ENCODE results near the gene ZFP36L2.
"Not testable (repeated sequence)": the region's sequence is repeated elsewhere in the genome, so short reads cannot be mapped to it uniquely, and the experiment has no call there.

Gene ZFP36L2

DNA sequence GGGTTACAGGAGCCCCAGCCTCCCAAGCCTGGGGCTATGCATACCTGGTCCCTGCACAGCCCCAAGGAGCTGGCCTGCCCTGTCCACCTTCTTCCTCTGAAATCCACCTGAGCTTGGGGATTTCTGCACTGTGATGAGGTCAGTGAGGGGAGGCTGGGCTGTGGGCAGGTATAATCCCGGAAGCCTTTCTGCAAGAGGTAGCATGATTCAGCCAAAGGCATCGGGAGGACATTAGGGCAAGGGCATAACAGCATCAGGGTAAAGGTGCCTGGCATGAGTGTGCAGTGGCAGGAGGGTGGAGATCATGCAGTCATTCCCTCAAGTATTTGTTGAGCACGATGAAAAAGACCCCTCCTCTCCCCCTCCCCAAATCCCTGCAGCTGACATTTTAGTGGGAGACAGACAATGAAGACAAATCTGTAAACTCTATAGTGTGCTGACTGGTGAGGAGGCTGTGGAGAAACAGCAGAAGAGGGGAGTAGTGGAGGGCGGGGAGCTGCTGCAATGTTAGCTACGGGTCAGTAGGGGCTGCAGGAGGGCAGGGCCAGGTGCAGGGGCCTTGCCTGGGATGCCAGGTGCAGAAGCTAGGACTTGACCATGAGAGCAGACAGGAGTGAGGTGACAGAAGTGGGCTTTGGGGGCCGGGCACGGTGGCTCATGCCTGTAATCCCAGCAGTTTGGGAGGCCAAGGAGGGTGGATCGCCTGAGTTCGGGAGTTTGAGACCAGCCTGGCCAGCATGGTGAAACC is 18.7 kb downstream of the ZFP36L2 start:
- no peak for DNase-seq (ENCODE audit: low read depth)

DNA sequence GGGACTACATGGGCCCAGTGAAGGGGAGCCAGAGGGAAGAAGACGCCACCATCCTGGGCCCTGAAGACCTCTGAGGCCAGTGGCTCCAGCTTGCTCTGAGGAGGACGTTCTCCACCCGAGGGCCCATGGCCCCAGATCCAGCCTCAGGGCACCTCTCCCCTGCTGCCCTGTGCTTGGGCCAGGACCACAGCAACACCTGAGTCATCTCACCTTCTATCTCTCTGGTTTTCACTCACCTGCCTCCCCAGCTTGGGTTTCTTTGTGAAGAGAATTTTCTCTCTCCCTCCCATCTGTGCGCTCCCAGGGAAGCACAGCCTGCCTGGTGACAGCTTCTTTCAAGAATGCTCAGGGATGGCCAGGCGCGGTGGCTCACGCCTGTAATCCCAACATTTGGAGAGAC is 19.8 kb downstream of the ZFP36L2 start:
- DNase-seq (ENCODE audit: low read depth): no peak

DNA sequence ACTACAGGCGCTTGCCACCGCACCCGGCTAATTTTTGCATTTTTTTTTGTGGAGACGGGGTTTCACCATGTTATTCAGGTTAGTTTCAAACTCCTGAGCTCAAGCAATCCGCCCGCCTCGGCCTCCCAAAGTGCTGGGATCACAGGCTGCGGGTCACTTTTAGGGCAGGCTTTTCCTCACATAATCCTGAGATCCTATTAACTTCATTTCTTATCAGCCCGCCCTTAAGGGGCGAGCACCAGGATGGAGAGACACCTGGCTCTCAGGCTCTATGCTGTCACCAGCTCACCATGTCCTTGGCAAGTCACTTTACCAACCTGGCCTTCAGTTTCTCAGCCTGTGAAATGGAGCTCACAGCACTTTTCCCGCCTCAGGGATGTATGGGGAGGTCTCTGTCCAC is 23.0 kb downstream of the ZFP36L2 start:
- DNase-seq (ENCODE audit: low read depth): no peak

DNA sequence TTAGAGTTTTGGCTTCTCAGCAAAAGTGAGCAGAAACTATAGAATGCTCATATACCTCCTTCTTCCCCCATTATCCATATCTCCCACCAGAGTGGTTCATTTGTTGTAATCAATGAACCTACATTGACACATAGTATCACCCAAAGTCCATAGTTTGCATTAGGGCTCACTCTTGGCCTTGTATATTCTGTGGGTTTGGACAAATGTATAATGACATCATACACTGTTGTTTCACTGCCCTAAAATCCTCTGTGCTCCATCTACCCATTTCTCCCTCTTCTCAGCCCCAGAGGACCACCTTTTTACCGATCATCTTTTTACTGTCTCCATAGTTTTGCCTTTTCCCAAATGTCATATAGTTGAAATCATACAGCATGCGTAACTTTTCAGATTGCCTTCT is 24.1 kb downstream of the ZFP36L2 start:
- no peak for DNase-seq (ENCODE audit: low read depth)

DNA sequence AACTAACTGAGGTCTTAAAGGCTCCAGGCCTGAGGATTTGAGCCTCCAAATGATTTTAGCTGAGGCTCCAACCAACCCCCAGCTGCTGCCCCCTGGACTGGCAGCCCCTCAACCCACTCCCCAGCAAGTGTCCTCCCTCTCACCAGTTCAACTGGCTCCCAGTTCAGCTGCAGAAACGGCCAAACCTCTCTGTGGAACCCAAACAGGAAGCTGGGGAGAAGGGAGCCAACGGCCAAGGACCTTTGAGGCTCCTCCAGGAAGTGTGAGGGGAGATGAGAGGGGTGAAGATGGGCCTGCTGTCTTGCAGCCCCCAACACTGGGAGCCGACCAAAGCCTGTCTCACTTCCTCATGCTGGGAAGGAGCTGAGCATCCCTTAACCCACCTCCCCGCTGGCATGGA is 24.9 kb downstream of the ZFP36L2 start:
- DNase-seq (ENCODE audit: low read depth): no peak

DNA sequence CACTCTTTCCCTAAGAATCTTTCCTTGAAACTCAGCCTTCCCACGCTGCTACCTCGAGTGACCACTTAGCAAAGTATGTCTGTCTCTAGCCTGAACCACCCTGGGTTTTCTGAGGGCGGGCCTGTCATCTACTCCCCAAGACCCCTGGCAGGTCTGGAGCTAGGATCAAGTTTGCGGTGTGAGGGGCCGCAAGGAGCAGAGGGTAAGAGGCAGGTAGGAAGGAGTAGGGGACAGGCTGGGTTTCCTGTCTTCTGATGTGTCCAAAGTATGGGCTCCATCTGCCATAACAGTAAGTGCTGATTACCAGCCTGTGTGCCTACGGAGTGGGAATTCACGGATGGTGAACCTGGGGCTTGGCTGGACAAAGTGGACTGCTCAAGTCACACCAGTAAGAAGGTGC is 25.4 kb downstream of the ZFP36L2 start:
- DNase-seq (ENCODE audit: low read depth): no peak

DNA sequence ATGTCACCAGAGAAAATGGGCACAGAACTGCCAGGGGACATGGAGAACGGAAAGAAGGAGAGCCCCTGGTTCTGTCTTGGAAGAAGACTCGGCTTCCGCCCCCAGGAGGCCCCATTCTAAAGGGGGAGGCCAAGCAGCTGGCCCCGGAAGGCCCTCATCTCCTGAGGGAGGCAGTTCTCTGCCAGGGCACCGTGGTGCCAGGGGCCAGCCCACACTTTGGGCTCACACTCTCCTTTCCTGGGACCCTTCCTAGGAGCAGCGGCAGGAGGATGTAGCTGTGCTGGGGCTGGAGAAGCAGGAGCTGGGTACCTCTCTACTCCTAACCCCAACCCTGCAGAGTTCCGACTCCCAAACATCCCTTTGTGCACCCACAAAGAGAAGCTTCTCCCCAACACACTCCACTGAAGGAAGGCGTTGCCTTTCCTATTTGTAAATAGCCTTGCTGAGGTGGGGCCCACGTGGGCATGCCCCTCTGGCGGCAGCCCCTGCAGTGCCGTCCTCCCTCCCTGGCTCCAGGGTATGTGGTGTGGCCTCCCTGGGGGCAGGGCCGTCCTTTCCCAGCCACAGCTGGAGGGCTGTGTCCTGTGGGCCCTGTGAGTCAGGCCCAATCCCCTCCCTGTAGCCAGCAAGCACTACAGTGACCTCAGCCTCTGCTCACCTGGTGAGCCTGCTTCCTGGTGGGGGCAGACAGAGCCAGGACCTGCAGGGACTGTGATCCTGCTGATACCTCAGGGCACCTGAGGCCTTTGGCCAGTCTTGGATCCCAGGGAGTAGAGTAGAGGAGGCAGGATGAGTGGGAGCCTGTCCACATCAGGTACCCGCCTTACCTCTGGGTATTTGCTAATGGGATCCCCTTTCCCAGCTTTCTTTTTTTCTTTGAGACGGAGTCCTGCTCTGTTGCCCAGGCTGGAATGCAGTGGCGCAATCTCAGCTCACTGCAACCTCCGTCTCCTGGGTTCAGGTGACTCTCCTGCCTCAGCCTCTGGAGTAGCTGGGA is 26.6 kb downstream of the ZFP36L2 start:
- no peak for DNase-seq (ENCODE audit: low read depth)

DNA sequence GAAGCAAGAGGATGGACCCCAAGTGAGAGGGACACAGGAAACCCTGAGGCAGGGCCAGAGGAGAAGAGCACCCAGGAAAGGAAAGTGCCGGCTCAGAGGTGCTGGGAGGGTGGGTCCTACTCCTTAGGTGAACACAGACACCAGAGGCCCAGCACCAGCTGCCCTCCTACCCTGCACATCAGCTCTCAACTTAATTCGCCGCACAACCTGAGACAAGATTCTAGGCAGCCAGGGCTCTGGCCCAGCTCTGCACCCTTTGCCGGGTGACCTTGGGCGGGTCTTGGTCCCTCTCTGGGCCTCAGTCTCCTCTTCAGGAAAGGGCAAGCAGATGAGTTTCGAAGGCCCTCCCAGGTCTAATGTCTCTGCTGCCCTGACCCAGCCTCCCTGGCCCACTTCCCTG is 28.1 kb downstream of the ZFP36L2 start:
- no peak for DNase-seq (ENCODE audit: low read depth)

DNA sequence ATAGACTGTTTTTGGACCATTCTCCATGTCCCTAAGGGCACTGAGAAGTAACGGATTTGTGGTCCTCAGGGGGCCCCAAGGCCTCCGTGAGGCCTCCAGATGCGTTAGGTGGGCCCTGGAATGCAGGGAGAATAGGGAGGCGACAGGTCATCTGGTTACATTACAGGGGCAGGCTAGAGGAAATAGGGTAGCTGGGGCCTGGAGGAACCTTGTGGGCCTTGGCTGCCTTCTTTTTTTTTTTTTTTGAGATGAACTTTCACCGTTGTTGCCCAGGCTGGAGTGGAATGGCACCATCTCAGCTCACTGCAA is 28.9 kb downstream of the ZFP36L2 start:
- no peak for DNase-seq (ENCODE audit: low read depth)

DNA sequence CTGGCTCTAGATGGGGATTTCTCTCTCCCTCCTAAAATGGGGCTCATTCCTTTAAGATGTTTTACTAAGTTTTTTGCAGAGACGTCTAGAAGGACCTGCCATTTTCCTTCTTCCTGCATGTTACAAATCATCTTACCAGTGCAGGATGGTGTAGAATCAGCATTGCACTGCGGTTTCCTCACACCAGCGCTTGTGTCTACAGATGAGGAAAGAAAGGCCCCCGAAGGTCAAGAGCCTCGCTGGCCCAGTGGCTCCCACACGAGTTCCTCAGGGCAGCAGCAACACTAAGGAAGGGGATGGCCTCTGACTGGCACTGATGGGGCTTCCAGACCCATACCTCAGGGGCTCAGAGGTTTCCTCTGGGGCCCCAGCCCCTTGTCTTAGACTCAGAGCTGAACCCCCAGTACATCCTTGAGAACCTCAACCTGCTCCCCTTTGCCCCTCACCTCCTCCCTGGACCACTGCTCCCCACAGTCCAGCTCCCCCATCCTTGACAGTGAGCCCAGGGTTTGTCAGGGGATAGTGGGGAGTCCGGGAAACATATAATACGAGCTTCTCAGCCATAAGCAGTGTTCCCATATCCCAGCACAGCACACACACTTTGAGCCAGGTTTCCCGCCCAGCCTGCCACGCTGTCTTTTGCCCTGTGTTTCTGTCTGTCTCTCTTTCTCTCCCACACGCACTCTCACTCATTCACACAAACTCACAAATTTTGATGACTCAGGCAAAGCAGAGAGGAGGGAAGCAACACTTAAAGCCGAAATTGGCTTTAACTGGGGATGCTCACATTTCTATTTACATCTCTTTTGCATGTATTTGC is 29.4 kb downstream of the ZFP36L2 start:
- DNase-seq (ENCODE audit: low read depth): no peak

DNA sequence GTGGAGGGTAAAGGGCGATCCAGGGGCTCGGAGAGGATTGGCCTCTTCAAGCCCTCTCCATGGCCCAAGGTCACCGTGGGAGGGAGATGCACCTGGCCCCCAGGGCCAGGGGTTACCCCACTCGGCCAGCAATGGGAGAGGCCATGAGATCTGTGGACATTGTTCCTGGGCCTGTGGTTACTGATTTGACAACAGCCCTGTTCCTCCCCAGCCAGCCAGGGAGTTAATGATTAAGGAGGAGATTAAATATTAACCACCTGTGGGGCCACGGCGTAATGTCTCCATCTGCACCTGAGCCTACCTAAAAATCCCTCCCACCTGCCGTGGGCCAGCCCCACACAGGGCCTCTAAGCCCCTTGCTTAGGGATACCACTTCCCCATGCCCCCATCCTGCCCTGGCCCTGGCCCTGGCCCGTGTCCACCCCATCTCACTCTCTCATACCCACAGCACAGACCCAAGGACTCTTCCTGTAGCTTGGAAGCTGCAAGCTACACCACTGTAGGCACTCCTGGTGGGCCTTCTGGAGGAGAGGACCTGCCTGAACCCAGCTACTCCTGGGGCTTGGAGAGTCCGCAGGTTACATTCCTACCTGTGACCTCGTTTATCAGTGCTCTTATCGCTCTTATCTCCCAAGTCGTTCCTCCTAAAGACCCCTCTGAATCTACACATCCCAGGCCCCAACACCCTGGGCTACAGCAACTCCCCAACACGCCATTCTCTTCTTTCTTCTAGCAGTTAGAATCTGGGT is 32.1 kb downstream of the ZFP36L2 start:
- no peak for DNase-seq (ENCODE audit: low read depth)

DNA sequence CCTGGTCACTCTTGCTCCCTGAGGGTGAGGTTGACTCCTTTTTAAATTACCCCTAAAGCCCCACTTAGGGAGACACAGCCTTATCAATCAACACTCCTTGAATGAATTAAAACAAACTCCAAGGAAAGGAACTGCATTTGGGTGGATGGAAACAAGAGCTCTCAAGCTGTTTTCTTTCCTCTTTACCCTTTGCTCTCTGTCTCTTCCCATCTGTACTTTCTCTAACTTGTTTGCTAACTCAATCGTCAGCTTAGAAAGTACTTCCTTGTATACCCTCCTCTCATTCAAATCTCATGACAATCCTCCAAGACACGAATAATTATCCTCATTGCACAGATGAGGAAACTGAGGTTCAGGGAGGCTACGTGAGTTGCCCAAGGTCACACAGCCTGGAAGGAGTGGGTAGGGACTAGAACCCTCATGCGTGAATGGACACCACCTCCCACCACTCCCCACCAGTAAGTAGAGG is 32.7 kb downstream of the ZFP36L2 start:
- DNase-seq (ENCODE audit: low read depth): no peak

DNA sequence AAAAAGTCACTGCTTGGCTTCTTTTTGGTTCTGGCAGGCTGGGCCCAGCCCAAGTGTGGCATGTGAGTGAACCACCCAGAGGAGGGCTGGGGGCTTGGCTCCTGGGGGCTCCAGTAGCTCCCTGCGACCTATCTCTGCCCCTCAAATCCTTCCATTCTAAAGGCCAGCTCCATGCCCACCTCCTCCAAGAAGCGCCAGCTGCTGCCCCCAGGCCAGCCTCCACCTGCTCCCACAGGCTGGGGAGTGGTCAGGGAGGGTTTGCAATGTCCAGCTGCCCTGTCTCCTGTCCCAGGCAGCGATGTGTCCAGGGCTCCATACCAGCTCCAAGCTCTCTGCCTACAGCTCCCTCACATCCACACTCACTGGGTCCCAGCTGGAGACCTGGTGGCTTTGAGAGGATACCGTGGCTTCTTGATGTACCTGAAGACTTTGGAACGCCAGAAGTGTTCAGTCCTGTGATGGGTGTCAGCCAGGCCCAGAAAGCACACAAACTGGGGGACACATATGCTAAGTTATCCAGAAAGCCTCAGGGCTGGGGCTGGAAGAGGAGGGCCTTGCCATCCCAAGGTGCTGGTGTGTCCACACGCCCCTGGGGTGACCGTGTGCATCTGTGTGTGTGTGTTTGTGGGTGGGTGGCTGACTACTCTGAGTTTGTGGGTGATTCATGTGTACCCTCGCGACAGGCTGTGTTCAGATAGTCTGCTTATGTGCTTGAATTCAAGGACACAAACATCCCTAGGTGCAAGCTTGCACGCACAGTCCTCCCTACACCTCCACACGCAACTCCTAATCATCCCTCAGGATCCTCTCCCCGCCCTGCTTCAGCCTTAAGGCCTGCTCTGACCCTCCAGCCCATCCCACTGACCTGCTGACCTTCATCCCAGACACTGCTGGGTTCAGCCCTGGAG is 33.4 kb downstream of the ZFP36L2 start:
- DNase-seq (ENCODE audit: low read depth): no peak

DNA sequence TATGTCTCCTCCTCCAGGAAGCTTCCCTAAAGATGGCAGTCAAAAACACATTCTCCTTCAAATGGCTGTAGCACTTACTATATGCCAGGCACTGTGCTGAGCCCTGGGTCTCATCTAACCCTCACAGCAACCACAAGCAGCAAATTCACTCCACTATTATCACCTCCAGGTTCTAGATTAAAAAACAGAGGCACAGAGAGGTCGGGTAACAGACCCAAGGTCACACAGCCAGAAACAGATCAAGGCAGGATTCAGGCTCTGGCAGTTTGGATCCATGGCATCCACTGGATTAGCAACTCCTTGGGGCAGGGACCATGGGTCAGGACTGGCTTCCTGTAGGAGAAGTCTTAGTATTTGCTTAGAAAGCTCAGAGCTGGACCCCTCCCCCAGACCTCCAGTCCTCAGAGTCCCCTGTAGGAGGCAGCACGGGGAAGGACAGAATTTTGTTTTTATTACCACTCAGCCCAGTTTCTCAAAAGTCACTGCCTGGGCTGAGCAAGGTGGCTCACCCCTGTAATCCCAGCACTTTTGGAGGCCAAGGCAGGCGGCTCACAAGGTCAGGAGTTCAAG is 34.4 kb downstream of the ZFP36L2 start:
- no peak for DNase-seq (ENCODE audit: low read depth)

DNA sequence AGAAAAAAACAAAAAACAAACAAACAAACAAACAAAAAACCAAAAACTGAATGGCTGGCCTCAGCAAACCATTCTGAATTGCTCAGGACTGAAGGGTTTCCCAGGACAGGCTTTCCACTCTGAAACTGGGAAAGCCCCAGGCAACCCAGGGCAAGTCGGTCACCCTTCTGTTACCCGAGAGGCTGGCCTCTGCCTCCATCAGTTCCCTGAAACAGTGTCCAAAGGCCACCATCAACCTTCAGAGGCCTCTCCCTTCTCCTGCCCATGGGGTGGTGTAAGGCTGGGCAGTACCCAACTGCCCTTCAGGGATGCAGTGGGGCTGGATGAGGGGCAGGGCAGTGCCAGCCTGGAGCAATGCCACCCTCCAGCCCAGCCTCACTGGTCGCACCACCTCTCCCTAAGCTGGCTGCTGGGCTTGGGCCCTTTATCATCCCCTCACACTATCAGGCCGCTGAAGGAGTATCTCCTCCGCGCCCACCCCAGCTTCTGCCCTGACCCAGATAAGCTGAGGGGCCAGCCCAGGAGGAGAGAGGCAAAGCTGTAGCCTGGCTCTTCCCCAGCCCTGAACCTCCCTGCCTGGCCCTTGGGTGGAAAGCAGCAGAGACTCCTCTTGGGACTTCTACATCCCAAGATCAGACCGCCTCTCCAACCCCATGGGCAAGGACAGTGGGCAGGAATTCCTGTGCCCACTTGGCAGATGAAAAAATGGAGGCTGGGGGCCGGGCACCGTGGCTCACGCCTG is 35.9 kb downstream of the ZFP36L2 start:
- no peak for DNase-seq (ENCODE audit: low read depth)

DNA sequence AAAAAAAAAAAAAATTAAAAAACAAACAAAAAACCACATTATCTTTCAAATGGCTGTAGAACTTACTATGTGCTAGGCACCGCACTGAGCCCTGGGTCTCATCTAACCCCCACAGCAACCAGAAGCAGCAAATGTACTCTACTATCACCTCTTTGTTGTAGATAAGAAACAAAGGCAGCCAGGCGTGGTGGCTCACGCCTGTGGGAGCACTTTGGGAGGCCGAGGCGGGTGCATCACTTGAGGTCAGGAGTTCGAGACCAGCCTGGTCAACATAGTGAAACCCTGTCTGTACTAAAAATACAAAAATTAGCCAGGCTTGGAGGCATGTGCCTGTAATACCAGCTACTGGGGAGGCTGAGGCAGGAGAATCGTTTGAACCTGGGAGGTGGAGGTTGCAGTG is 36.5 kb downstream of the ZFP36L2 start:
- not testable (repeated sequence) for DNase-seq (ENCODE audit: low read depth)

DNA sequence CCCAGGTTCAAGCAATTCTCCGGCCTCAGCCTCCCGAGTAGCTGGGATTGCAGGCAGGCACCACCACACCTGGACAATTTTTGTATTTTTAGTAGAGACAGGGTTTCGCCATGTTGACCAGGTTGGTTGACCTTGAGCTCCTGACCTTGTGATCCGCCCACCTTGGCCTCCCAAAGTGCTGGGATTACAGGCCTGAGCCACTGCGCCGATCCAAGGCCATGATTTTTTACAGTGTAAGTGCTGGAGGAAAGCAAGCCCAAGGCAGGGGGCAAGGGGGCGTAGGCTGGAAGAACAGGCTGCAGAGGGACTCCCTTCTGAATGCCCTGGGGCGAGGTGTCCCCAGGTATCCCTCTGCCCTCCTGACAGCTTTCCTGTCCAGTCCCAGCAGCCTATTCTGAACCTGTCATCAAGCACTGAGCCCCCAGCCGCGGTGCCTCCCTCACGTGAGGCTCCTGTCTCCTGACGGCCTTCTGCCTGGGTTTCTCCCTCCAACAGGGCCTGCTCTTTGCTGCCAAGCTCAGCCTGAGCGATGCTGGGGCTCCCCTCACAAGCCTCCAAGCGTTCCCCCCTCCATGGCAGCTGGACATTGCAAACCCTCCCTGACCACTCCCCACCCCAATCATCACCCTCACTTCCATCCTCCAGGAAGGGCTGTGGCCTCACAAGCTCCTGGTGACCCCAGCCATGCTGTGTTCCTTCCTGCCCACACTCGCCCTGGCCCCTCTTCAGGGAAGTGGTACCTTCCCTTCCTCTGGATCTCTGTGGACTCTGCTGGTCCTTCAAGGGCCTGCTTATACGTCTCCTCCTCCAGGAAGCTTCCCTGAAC is 37.6 kb downstream of the ZFP36L2 start:
- DNase-seq (ENCODE audit: low read depth): no peak

DNA sequence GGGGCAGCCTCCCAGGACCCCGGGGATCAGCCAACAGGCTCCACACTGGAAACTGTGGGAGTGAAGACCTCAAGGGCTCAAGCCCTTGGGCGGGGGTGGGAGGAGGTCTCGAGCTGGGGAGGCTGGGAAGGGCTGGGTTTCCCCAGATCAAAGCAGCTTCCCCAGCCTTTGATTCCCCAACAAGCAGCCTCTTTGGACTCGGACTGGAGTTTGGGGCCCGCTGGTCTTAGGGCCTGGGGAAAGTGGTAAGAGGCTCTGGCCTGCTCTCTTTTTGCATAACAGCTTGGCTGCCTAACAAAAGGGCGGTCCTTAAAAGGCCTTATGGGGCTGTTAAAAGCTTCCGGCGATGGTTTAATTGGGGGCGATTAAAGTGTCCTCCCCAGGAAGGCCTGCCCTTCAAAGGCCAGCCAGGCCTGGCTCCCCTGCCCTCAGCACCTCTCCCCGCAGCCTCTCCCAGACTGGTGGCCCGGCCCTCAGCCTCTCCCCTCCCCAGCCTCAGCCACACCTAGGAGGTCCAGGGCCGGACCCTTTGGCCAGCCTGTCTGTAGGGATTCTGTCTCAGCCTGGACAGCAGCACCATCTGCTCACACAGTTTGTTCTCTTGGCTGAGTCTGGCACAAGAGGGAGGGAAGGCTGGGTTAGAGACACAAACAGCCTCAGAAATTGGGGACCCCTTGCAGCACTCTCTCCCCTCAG is 39.6 kb downstream of the ZFP36L2 start:
- no peak for DNase-seq (ENCODE audit: low read depth)
